Stimulated activated CD4-positive, alpha-beta T cell treated with anti-CD3 and anti-CD28 coated beads, TNF-alpha, amount 100 ng/mL, for 24 hours (primary cell): Measurements from ENCODE around the gene LRP10.
"Not testable (repeated sequence)": the region's sequence is repeated elsewhere in the genome, so short reads cannot be mapped to it uniquely, and the experiment has no call there.

Experiments used
- DNase-seq, 3 experiments: peaks; one replicate each; pipeline ENCODE4 v3.0.0-alpha.2; 2020; ENCODE audit warnings: low read depth in 3 of 3

Gene LRP10

GRCh38 chr14:22843123-22843925 lies 28.2 kb upstream of the LRP10 start:
- DNase-seq, result no peak

GRCh38 chr14:22844221-22845102 lies 27.1 kb upstream of the LRP10 start:
- no peak for DNase-seq

- DNase-seq, result no peak
Measured at GRCh38 chr14:22845103-22845394, 26.5 kb upstream of the LRP10 start.

- DNase-seq, result no peak
Measured at GRCh38 chr14:22845821-22846625, 25.5 kb upstream of the LRP10 start.

GRCh38 chr14:22846811-22847307 lies 24.7 kb upstream of the LRP10 start:
- DNase-seq, result no peak

GRCh38 chr14:22847661-22848341 lies 23.7 kb upstream of the LRP10 start:
- no peak for DNase-seq

GRCh38 chr14:22848351-22849164 lies 23.0 kb upstream of the LRP10 start:
- no peak for DNase-seq

GRCh38 chr14:22849212-22849819 lies 22.2 kb upstream of the LRP10 start:
- no peak for DNase-seq

- peak in 1 of 3 experiments; percentile 26 for DNase-seq
Measured at GRCh38 chr14:22850944-22851764, 20.4 kb upstream of the LRP10 start.

- DNase-seq, result not testable (repeated sequence)
Measured at GRCh38 chr14:22852178-22852577, 19.4 kb upstream of the LRP10 start.

- no peak for DNase-seq
Measured at GRCh38 chr14:22852599-22852939, 19.0 kb upstream of the LRP10 start.

- DNase-seq, result peak; percentile 85 to 95 (median 89)
Measured at GRCh38 chr14:22852940-22853767, 18.4 kb upstream of the LRP10 start.

- DNase-seq, result not testable (repeated sequence)
Measured at GRCh38 chr14:22854296-22854695, 17.2 kb upstream of the LRP10 start.

- no peak for DNase-seq
Measured at GRCh38 chr14:22854963-22855724, 16.4 kb upstream of the LRP10 start.

- no peak for DNase-seq
Measured at GRCh38 chr14:22856428-22856827, 15.1 kb upstream of the LRP10 start.

- DNase-seq, result not testable (repeated sequence)
Measured at GRCh38 chr14:22860377-22860776, 11.2 kb upstream of the LRP10 start.

GRCh38 chr14:22861651-22862050 lies 9.9 kb upstream of the LRP10 start:
- no peak for DNase-seq

GRCh38 chr14:22864979-22865378 lies 6.6 kb upstream of the LRP10 start:
- no peak for DNase-seq
